BE2C (cell line): ENCODE data around the gene TCEAL4.

Source experiments
- DNase-seq: peaks from one replicate; pipeline ENCODE4 v3.0.0-alpha.2; 2020
- H3K27me3 ChIP-seq: fragments of 250-450 bp; sonication (Bioruptor Pico); 2 replicates; pipeline ENCODE4 v1.5.1; 2020; ENCODE audit warnings: mild to moderate bottlenecking
- H3K36me3 ChIP-seq: fragments of 250-450 bp; sonication (Bioruptor Pico); 2 replicates; pipeline ENCODE4 v1.5.1; 2020; ENCODE audit warnings: mild to moderate bottlenecking
- H3K4me1 ChIP-seq: fragments of 250-450 bp; sonication (Bioruptor Pico); 2 replicates; pipeline ENCODE4 v1.5.1; 2020
- H3K4me3 ChIP-seq: 2 replicates; pipeline ENCODE4 v1.5.1; 2011; ENCODE audit warnings: low read depth, low read length
- H3K9me3 ChIP-seq: fragments of 250-450 bp; sonication (Bioruptor Pico); 2 replicates; pipeline ENCODE4 v1.5.1; 2020
- CTCF ChIP-seq: IDR thresholded peaks from 2 replicates; pipeline ENCODE4 v1.5.1; 2012; ENCODE audit warnings: mild to moderate bottlenecking, low read depth, low read length

Gene TCEAL4

DNA sequence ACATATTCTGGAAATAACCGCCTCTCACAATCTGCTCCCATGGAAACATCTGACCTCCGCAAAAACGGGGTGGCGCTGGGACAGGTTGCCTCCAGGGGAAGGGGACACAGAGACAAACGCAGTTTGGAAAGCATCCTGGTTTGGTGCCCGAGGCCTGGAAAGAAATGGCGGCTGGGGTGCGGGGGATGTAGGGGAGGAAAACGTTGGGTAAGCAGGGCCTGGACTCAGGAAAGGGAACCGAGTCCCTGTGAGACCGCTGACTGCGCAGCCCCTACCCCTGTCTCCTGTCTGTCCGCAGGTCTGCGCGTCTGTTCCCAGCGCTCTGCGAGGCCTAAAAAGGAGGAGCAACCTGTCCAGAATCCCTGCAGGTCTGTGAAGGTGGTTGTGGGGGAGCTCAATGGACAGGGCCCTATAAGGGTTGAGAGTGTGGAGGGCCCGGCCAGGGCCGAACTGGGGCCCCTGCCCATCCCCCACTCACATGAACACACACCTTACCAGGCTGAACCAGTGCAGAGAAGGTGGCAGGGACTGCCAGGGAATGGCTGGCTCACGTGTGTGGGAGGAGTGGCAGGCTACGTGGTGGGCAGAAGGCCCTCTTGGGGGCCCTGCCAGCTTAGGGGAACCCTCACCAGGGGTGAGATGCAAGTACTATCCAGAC is 23.1 kb downstream of the TCEAL4 start:
- no peaks in the 10 kb centered on the region for H3K4me1 ChIP-seq
- no peaks in the 10 kb centered on the region for H3K9me3 ChIP-seq
- no peak for TF ChIP-seq CTCF
- H3K27me3 ChIP-seq, result no peaks in the 10 kb centered on the region
- DNase-seq, result no peak
- no peaks in the 10 kb centered on the region for H3K36me3 ChIP-seq
- H3K4me3 ChIP-seq, result peak overlapping the region; percentile 61

- H3K4me3 ChIP-seq, result no peak overlapping the region
- H3K4me1 ChIP-seq, result no peaks in the 10 kb centered on the region
- no peaks in the 10 kb centered on the region for H3K27me3 ChIP-seq
- no peak for TF ChIP-seq CTCF
- DNase-seq, result no peak
- H3K9me3 ChIP-seq, result no peaks in the 10 kb centered on the region
- H3K36me3 ChIP-seq, result no peaks in the 10 kb centered on the region
Observed at GRCh38 chrX:103610282-103610681, 25.0 kb downstream of the TCEAL4 start.

GRCh38 chrX:103613362-103613890 is 28.1 kb downstream of the TCEAL4 start:
- no peak for TF ChIP-seq CTCF
- H3K4me1 ChIP-seq, result no peaks in the 10 kb centered on the region
- no peaks in the 10 kb centered on the region for H3K36me3 ChIP-seq
- DNase-seq, result no peak
- no peaks in the 10 kb centered on the region for H3K9me3 ChIP-seq
- no peak overlapping the region for H3K4me3 ChIP-seq
- no peaks in the 10 kb centered on the region for H3K27me3 ChIP-seq

- no peak for TF ChIP-seq CTCF
- DNase-seq, result no peak
- Histone ChIP-seq H3K4me3 (no peak overlapping the region), H3K27me3 (no peaks in the 10 kb centered on the region), H3K4me1 (no peaks in the 10 kb centered on the region), H3K9me3 (no peaks in the 10 kb centered on the region), H3K36me3 (no peaks in the 10 kb centered on the region)
Observed at GRCh38 chrX:103614999-103615398, 29.7 kb downstream of the TCEAL4 start.

- no peaks in the 10 kb centered on the region for H3K27me3 ChIP-seq
- DNase-seq, result no peak
- no peaks in the 10 kb centered on the region for H3K9me3 ChIP-seq
- H3K4me3 ChIP-seq, result no peak overlapping the region
- no peak for TF ChIP-seq CTCF
- no peaks in the 10 kb centered on the region for H3K36me3 ChIP-seq
- no peaks in the 10 kb centered on the region for H3K4me1 ChIP-seq
Observed at GRCh38 chrX:103615781-103616371, 30.6 kb downstream of the TCEAL4 start.

DNA sequence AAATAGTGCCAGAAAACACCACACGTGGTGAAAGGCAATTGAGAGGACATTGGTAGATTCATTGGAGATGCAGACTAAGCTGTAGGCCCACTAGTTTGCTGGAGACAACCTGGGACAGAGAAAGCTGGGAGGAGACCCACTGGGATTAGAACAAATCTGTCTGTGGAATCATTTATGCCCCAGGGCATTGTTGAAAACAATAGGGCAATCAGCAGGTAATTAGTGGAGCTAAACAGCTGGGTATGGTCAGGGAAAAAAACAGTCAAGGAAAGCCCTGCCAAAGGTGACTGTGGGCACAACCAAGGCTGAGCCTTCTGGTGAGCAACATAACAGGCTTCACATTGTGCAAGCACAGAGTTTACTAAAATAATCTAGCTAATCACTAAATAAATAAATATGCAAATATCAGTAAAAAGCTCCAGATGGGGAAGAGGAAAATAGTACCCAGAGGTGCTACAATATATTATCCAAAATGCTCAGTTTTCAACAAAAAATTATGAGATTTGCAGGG is 31.4 kb downstream of the TCEAL4 start:
- Histone ChIP-seq H3K36me3 (no peaks in the 10 kb centered on the region), H3K27me3 (no peaks in the 10 kb centered on the region), H3K9me3 (no peaks in the 10 kb centered on the region), H3K4me1 (no peaks in the 10 kb centered on the region), H3K4me3 (no peak overlapping the region)
- no peak for TF ChIP-seq CTCF
- DNase-seq, result no peak
